Stimulated activated CD8-positive, alpha-beta memory T cell treated with anti-CD3 and anti-CD28 coated beads, Interleukin-4, amount 100 ng/mL, for 1 hour (primary cell): ENCODE measurements around the gene LDB3.

Experiments
- DNase-seq, 2 donors: peaks; one replicate each; pipeline ENCODE4 v3.0.0-alpha.2; 2020; ENCODE audit warnings: low read depth in 2 of 2, low spot score in 1 of 2

LDB3 gene

GRCh38 chr10:86757113-86757972 is 89.0 kb downstream of the LDB3 start:
- no peak for DNase-seq

GRCh38 chr10:86758189-86759072 is 90.1 kb downstream of the LDB3 start:
- no peak for DNase-seq

GRCh38 chr10:86759073-86759672 is 90.9 kb downstream of the LDB3 start:
- no peak for DNase-seq

GRCh38 chr10:86763404-86763803 is 95.1 kb downstream of the LDB3 start:
- no peak for DNase-seq

- no peak for DNase-seq
These were observed 97.2 kb downstream of the LDB3 start for GRCh38 chr10:86765548-86765947.

- DNase-seq: no peak
These were observed 100.2 kb downstream of the LDB3 start for GRCh38 chr10:86768412-86769062.

- DNase-seq: no peak
These were observed 101.7 kb downstream of the LDB3 start for GRCh38 chr10:86769991-86770390.

- no peak for DNase-seq
These were observed 102.2 kb downstream of the LDB3 start for GRCh38 chr10:86770412-86770960.

- DNase-seq: no peak
These were observed 105.2 kb downstream of the LDB3 start for GRCh38 chr10:86773498-86773897.

GRCh38 chr10:86775056-86775869 is 107.0 kb downstream of the LDB3 start:
- no peak for DNase-seq

GRCh38 chr10:86775870-86776180 is 107.5 kb downstream of the LDB3 start:
- no peak for DNase-seq

- DNase-seq: no peak
These were observed 111.1 kb downstream of the LDB3 start for GRCh38 chr10:86779220-86780017.

- DNase-seq: no peak
These were observed 114.5 kb downstream of the LDB3 start for GRCh38 chr10:86782701-86783418.

GRCh38 chr10:86785037-86785436 is 116.7 kb downstream of the LDB3 start:
- DNase-seq: no peak
